Right lobe of liver (tissue), 6 donors: Measurements from ENCODE around the gene SLC25A45. TPM values are rescaled to one million over a fixed set of nuclear protein-coding genes. Genes with fewer than 3 reads are reported as not detected.

Experiments used
- ATAC-seq, 4 donors: fragments of 200-7000 bp; cut with Tn5 transposase; one replicate each; pipeline ENCODE4 v1.9.1; 2020; ENCODE audit warnings: mild to moderate bottlenecking in 4 of 4, moderate library complexity in 4 of 4
- DNase-seq, 3 donors: peaks; one replicate each; pipeline ENCODE4 v3.0.0-alpha.2; 2020
- H3K27ac ChIP-seq, 3 donors: fragments of 200-600 bp; one replicate each; pipeline ENCODE4 v1.8.0; 2022
- H3K27me3 ChIP-seq, 2 donors: fragments of 200-600 bp; one replicate each; pipeline ENCODE4 v1.8.0; 2022
- H3K36me3 ChIP-seq, 4 donors: fragments of 200-600 bp; sonication (generic) in 1 of 4; one replicate each; pipeline versions ENCODE4 v1.5.1 to v1.8.0; 2017 to 2022; ENCODE audit warnings: control low read depth in 1 of 4
- H3K4me1 ChIP-seq, 4 donors: fragments of 200-600 bp; sonication (generic) in 1 of 4; one replicate each; pipeline versions ENCODE4 v1.5.1 to v1.8.0; 2017 to 2022; ENCODE audit warnings: control low read depth in 1 of 4
- H3K4me3 ChIP-seq, 3 donors: fragments of 200-600 bp; one replicate each; pipeline ENCODE4 v1.8.0; 2022
- H3K9me3 ChIP-seq, 4 donors: fragments of 200-600 bp; sonication (generic) in 1 of 4; one replicate each; pipeline versions ENCODE4 v1.5.1 to v1.8.0; 2017 to 2022; ENCODE audit warnings: control low read depth in 1 of 4
- CTCF ChIP-seq, 4 donors: fragments of 200-600 bp in 3 of 4; fragments of 450-650 bp in 1 of 4; IDR thresholded peaks; one replicate each; pipeline versions ENCODE4 v1.5.1 to v1.8.0; 2016 to 2022; ENCODE audit warnings: antibody characterized with exemption in 4 of 4, mild to moderate bottlenecking in 2 of 4
- POLR2A ChIP-seq: fragments of 450-650 bp; IDR thresholded peaks from one replicate; pipeline ENCODE4 v1.6.1; 2017; ENCODE audit warnings: antibody characterized with exemption, mild to moderate bottlenecking
- WGBS: methylation state at CpG from one replicate; pipeline ENCODE4 v1.1.6; 2018; ENCODE audit warnings: low coverage, low lambda C conversion rate; ENCODE audit not compliant: insufficient coverage; ENCODE audit errors: missing lambda C conversion rate; 5-methylcytosine and 5-hydroxymethylcytosine counted together
- intact Hi-C, 2 donors: fragments of 100-400 bp; cut with DNase I; formaldehyde crosslinking; loops; one replicate each; pipeline versions ENCODE4 v1.11.2 to v1.14.1; 2022
- total RNA-seq, 6 experiments: library from RNA; depleted of rRNA in 2 of 6; stranded (reverse); fragments of >200 nt in 2 of 6; fragmentation: NEBNext Ultra II Directional in 3 of 6; extraction: Animal tissue kit (Norgen Biotek cat#: 25700) in 3 of 6; gene quantifications; one replicate each; pipeline versions ENCODE4 v1.1.0 to v1.2.4, GENCODE V29; 2016 to 2023
- donor health status: DM: no; HTN: yes; CAD: no.
- donor health status: DM: no; HTN: no; CAD: no.
- donor health status: DM: no; HTN: no; CAD: no.
- donor health status: DM: no; HTN: yes; CAD: no.
- donor health status: DM: no; HTN: yes; CAD: no.

The SLC25A45 gene
- total RNA-seq, 6 experiments from 2014 or later = 7.5 to 17.5 (median 12.1) TPM

- H3K9me3 ChIP-seq = no peaks in the 10 kb centered on the region
- ATAC-seq (no peak), DNase-seq (no peak)
- H3K4me3 ChIP-seq = no peak overlapping the region
- WGBS = 85% methylated on average over 8 of the region's 8 CpGs
- no peaks in the 10 kb centered on the region for H3K4me1 ChIP-seq
- no peaks in the 10 kb centered on the region for H3K27me3 ChIP-seq
- H3K27ac ChIP-seq = no peak overlapping the region
- TF ChIP-seq POLR2A = no peak
- TF ChIP-seq CTCF (IDR thresholded peaks at IDR 0.05) = no peak
- H3K36me3 ChIP-seq = peaks cover 0 to 2% (median under 1%) of the 10 kb centered on the region in 4 donors
- intact Hi-C loops = loop anchor here in 1 of 2 donors (5.0 kb wide), 1 partner anchor 50 kb away; no protein-coding TSS in a partner anchor
These were observed 55.4 kb downstream of the SLC25A45 start for GRCh38 chr11:65327021-65327420.

GRCh38 chr11:65325435-65325834 lies 57.0 kb downstream of the SLC25A45 start:
- H3K27me3 ChIP-seq = no peaks in the 10 kb centered on the region
- 76% methylated on average over 4 of the region's 4 CpGs for WGBS
- no peak for DNase-seq
- ATAC-seq = no peak
- H3K4me1 ChIP-seq = peaks cover 0 to 5% (median 0%) of the 10 kb centered on the region in 4 donors
- TF ChIP-seq CTCF (IDR thresholded peaks at IDR 0.05) = no peak
- no peak for TF ChIP-seq POLR2A
- no peaks in the 10 kb centered on the region for H3K9me3 ChIP-seq
- no peak overlapping the region for H3K4me3 ChIP-seq
- peaks cover 0 to 9% (median under 1%) of the 10 kb centered on the region in 4 donors for H3K36me3 ChIP-seq
- H3K27ac ChIP-seq = no peak overlapping the region
- intact Hi-C loops = loop anchor here in 1 of 2 donors (5.0 kb wide), 1 partner anchor 48 kb away; no protein-coding TSS in a partner anchor

Other genes with a start within 250 kb of the SLC25A45 start
- 100 to 1,000 TPM in 4 of 6 experiments, 10 to 100 TPM in 2; 73.0 to 120 (median 109) TPM for gene SYVN1, start 248.1 kb downstream of the SLC25A45 start, total RNA-seq
- gene SPDYC, start 212.4 kb downstream of the SLC25A45 start, total RNA-seq = 1 to 10 TPM in 2 of 6 experiments, under 1 TPM in 2, not detected in 2; 0.49 to 1.8 (median 0.87) TPM
- 100 to 1,000 TPM in 1 of 6 experiments, 10 to 100 TPM in 5; 55.7 to 124 (median 83.1) TPM for gene CAPN1, start 200.7 kb downstream of the SLC25A45 start, total RNA-seq
- gene POLA2, start 120.7 kb downstream of the SLC25A45 start, total RNA-seq = 1 to 10 TPM; 1.8 to 8.4 (median 3.5) TPM
- gene CDC42EP2, start 67.8 kb downstream of the SLC25A45 start, total RNA-seq = 1 to 10 TPM in 4 of 6 experiments, under 1 TPM in 2; 0.55 to 3.4 (median 2.3) TPM
- 10 to 100 TPM; 11.1 to 21.7 (median 19.4) TPM for gene DPF2, start 48.8 kb downstream of the SLC25A45 start, total RNA-seq
- gene TIGD3, start 27.9 kb downstream of the SLC25A45 start, total RNA-seq = under 1 TPM in 3 of 6 experiments, not detected in 3; 0.10 to 0.28 (median 0.20) TPM
- gene FRMD8, start 4.0 kb upstream of the SLC25A45 start, total RNA-seq = 10 to 100 TPM in 4 of 6 experiments, 1 to 10 TPM in 2; 7.7 to 17.1 (median 14.3) TPM
- gene NEAT1, start 40.2 kb upstream of the SLC25A45 start, total RNA-seq = 1,000 to 10,000 TPM in 2 of 6 experiments, 100 to 1,000 TPM in 4; 202 to 1,225 (median 767) TPM
- gene MALAT1, start 116.4 kb upstream of the SLC25A45 start, total RNA-seq = 1,000 to 10,000 TPM; 2,716 to 5,163 (median 3,933) TPM
- gene SCYL1, start 142.4 kb upstream of the SLC25A45 start, total RNA-seq = 10 to 100 TPM; 51.3 to 82.3 (median 57.0) TPM
- 10 to 100 TPM; 26.6 to 94.1 (median 46.8) TPM for gene LTBP3, start 175.7 kb upstream of the SLC25A45 start, total RNA-seq
- 10 to 100 TPM; 11.6 to 43.2 (median 16.5) TPM for gene ZNRD2, start 187.8 kb upstream of the SLC25A45 start, total RNA-seq
- gene FAM89B, start 189.9 kb upstream of the SLC25A45 start, total RNA-seq = 10 to 100 TPM; 12.8 to 20.6 (median 14.6) TPM
- gene EHBP1L1, start 193.4 kb upstream of the SLC25A45 start, total RNA-seq = 10 to 100 TPM; 10.0 to 29.9 (median 13.7) TPM
- under 1 TPM in 1 of 6 experiments, not detected in 5; 0.31 TPM for gene KCNK7, start 213.2 kb upstream of the SLC25A45 start, total RNA-seq
- 10 to 100 TPM; 48.3 to 67.1 (median 60.9) TPM for gene MAP3K11, start 231.6 kb upstream of the SLC25A45 start, total RNA-seq
- gene PCNX3, start 233.1 kb upstream of the SLC25A45 start, total RNA-seq = 10 to 100 TPM; 11.2 to 32.9 (median 12.4) TPM